Loucy (cell line): Measurements from ENCODE around the gene DBNL.

ENCODE experiments used
- H2AFZ ChIP-seq: fragments of 200-600 bp; sonication (generic); 2 replicates; pipeline ENCODE4 v1.6.0; 2016; ENCODE audit warnings: antibody characterized with exemption, mild to moderate bottlenecking, low read length, moderate library complexity
- H3F3A ChIP-seq: fragments of 200-600 bp; 2 replicates; pipeline ENCODE4 v1.6.0; 2016; ENCODE audit warnings: antibody characterized with exemption, low read depth, mild to moderate bottlenecking
- H3K27me3 ChIP-seq: fragments of 200-600 bp; sonication (generic); 2 replicates; pipeline ENCODE4 v1.6.1; 2014; ENCODE audit warnings: low read length, mild to moderate bottlenecking; ENCODE audit not compliant: insufficient read depth, poor library complexity, severe bottlenecking
- H3K36me3 ChIP-seq: fragments of 200-600 bp; sonication (generic); 2 replicates; pipeline ENCODE4 v1.6.1; 2016; ENCODE audit warnings: low read length; ENCODE audit not compliant: insufficient read depth
- H3K4me1 ChIP-seq: fragments of 200-600 bp; sonication (generic); 2 replicates; pipeline ENCODE4 v1.5.1; 2014; ENCODE audit warnings: low read length, mild to moderate bottlenecking; ENCODE audit not compliant: insufficient read depth, poor library complexity, severe bottlenecking
- H3K4me2 ChIP-seq: fragments of 200-600 bp; sonication (generic); 2 replicates; pipeline ENCODE4 v1.6.0; 2014; ENCODE audit warnings: antibody characterized with exemption, low read length, low read depth, mild to moderate bottlenecking; ENCODE audit not compliant: poor library complexity, severe bottlenecking
- H3K4me3 ChIP-seq: fragments of 200-600 bp; sonication (generic); 2 replicates; pipeline ENCODE4 v1.5.1; 2014; ENCODE audit warnings: low read length, mild to moderate bottlenecking, mixed read lengths; ENCODE audit not compliant: poor library complexity, severe bottlenecking
- H3K79me2 ChIP-seq: fragments of 200-600 bp; sonication (generic); 2 replicates; pipeline ENCODE4 v1.6.1; 2014; ENCODE audit warnings: low read length; ENCODE audit not compliant: insufficient read depth
- H3K9ac ChIP-seq: fragments of 200-600 bp; sonication (generic); 2 replicates; pipeline ENCODE4 v1.6.0; 2014; ENCODE audit warnings: mild to moderate bottlenecking, low read depth, low read length, moderate library complexity; ENCODE audit not compliant: poor library complexity, severe bottlenecking
- H3K9me2 ChIP-seq: fragments of 200-600 bp; sonication (generic); replicated peaks from 2 replicates; pipeline ENCODE4 v1.6.1; 2016; ENCODE audit warnings: low read depth, low read length, mixed read lengths
- H3K9me3 ChIP-seq: fragments of 200-600 bp; sonication (generic); 2 replicates; pipeline ENCODE4 v1.6.1; 2014; ENCODE audit warnings: mild to moderate bottlenecking, antibody characterized with exemption, low read length, low read depth; ENCODE audit not compliant: insufficient read depth
- H4K20me1 ChIP-seq: fragments of 200-600 bp; sonication (generic); 2 replicates; pipeline ENCODE4 v1.6.0; 2014; ENCODE audit warnings: antibody characterized with exemption, low read length, mild to moderate bottlenecking; ENCODE audit not compliant: insufficient read depth, poor library complexity, severe bottlenecking
- CTCF ChIP-seq: fragments of 200-600 bp; sonication (generic); conservative IDR thresholded peaks from 2 replicates; pipeline ENCODE4 v1.5.1; 2014; ENCODE audit warnings: mild to moderate bottlenecking, antibody characterized with exemption, low read length
- EZH2phosphoT487 ChIP-seq: fragments of 200-600 bp; IDR thresholded peaks from 2 replicates; pipeline ENCODE4 v1.6.1; 2018; ENCODE audit warnings: antibody characterized with exemption, mild to moderate bottlenecking, moderate library complexity, borderline replicate concordance

The DBNL gene

DNA sequence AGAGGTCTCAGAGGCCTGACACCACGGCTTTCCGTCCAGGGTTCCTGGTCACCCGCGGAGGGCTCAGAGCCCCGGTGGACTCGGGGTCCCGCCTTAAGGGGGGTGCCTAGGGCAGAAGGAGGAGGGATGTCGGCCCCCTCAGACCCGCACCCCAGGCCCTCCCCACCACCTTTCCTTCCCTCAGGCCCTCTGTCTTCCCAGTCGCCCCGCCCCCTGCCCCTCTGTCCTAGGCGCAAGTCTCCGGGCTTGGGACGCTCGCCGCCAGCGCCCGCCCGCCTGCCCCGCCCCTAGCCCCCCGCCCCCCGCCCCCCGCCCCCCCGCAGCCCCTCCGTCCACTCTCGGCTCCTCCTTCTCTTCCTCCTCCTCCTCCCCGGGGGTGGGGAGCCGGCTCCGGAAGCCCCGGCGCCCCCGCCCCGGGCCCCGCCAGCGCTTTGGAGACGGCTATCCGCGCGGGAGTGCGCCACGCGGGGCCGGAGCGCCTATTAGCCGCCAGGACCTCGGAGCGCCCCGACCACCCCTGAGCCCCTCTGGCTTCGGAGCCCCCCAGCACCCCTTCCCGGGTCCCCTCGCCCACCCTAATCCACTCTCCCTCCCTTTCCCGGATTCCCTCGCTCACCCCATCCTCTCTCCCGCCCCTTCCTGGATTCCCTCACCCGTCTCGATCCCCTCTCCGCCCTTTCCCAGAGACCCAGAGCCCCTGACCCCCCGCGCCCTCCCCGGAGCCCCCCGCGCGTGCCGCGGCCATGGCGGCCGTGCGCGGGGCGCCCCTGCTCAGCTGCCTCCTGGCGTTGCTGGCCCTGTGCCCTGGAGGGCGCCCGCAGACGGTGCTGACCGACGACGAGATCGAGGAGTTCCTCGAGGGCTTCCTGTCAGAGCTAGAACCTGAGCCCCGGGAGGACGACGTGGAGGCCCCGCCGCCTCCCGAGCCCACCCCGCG, 59.7 kb downstream of the DBNL start, which contains the start of gene AEBP1:
Gene AEBP1 (plus strand): TSS at position 423 of the 937 bp plus-strand sequence. CDS start 321 bp downstream, at position 744.
- H3K36me3 ChIP-seq: no peaks in the 10 kb centered on the region
- H3K27me3 ChIP-seq: no peaks in the 10 kb centered on the region
- peak; percentile 31 for TF ChIP-seq CTCF
- no peak for TF ChIP-seq EZH2phosphoT487
- no peaks in the 10 kb centered on the region for H3K9me3 ChIP-seq
- peak within 1 kb of the TSS; percentile 80 for H2AFZ ChIP-seq
- H3K9ac ChIP-seq: peak within 1 kb of the TSS; percentile 97
- H3K9me2 ChIP-seq: no peaks in the 10 kb centered on the region
- H3K4me3 ChIP-seq: peak within 1 kb of the TSS; percentile 94
- H4K20me1 ChIP-seq: peaks cover 33% of the 10 kb centered on the region
- peaks cover 50% of the 10 kb centered on the region for H3K79me2 ChIP-seq
- H3K4me2 ChIP-seq: peak within 1 kb of the TSS; percentile 91
- H3K4me1 ChIP-seq: peaks cover 51% of the 10 kb centered on the region
- H3F3A ChIP-seq: no peaks in the 10 kb centered on the region

DNA sequence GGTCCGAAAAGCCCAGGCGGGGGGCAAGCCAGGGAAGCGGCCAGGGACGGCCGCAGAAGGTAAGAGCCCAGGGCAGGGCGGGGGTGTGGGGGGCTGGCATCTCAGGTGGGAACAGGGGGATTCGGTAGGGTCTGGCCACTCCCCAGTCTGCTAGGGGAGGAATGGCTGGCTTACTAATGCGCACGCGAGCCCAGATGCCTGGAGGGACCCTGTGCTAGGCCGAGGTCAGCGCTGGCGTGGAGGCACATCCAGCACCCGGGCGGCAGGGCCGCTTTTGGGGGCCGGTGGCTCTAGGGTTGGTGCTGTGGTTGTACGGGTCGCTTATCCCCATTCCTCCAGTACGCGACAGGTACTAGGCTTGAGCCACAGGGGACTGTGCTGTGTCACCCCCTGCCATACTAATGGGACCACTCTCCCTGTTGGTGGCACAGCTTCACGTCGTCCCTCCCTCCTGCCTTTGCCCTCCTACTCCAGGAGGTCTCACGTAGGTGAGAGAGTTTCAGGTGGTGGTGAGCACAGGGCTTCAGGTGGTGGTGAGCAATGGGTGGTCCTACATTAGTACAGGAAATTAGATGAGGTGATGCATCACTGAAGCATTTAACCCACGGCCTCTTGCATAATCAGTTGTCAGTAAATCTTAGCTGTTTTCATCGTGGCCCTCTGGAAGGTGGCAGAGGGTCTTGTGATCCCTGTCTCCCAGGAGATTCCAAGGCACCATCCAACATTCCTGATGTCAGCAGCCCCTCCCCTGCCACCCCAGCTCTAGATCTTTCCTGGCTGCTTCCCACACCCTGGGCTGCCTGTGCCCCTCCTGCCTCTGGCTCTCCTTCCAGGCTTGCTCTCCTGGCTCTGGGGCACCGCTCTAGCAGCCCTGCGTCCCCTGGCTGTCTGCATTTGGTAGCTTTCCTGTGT, 60.6 kb downstream of the DBNL start:
- Histone ChIP-seq H3K4me2 (peak overlapping the region; percentile 91), H3K79me2 (peaks cover 50% of the 10 kb centered on the region), H3K4me3 (peak overlapping the region; percentile 94), H2AFZ (peak overlapping the region; percentile 80), H4K20me1 (peaks cover 34% of the 10 kb centered on the region), H3K9me3 (no peaks in the 10 kb centered on the region), H3K27me3 (no peaks in the 10 kb centered on the region), H3K9me2 (no peaks in the 10 kb centered on the region), H3F3A (no peaks in the 10 kb centered on the region), H3K36me3 (peaks cover 2% of the 10 kb centered on the region; the same call in 1 of the 2 replicates), H3K4me1 (peaks cover 46% of the 10 kb centered on the region), H3K9ac (peak overlapping the region; percentile 97)
- TF ChIP-seq CTCF (no peak), EZH2phosphoT487 (no peak)

DNA sequence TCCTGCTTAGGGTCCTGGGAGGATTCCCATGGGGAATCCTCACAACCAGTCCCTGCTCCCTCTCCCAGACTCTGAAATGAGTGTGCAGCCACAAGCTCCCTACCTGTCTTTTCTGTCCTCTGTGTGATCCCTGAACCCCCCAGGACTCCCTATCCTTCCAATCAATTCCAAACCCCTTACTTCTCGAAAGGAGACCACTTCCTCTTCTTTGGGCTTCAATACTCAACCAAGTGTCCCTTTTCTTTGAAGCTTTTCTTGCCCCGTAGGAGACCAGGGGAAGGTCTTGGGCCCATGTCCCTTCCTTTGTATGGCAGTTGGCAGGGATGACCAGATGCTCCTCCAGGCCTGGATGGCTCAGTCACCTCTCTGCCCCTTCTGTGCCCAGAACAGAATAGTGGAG, 61.3 kb downstream of the DBNL start:
- H3K9ac ChIP-seq: peak overlapping the region; percentile 97
- no peaks in the 10 kb centered on the region for H3F3A ChIP-seq
- peak overlapping the region; percentile 94 for H3K4me3 ChIP-seq
- peaks cover 38% of the 10 kb centered on the region for H3K4me1 ChIP-seq
- H3K79me2 ChIP-seq: peaks cover 50% of the 10 kb centered on the region
- H2AFZ ChIP-seq: no peak overlapping the region
- H3K9me3 ChIP-seq: no peaks in the 10 kb centered on the region
- H3K27me3 ChIP-seq: no peaks in the 10 kb centered on the region
- peak overlapping the region; percentile 91 for H3K4me2 ChIP-seq
- no peaks in the 10 kb centered on the region for H3K9me2 ChIP-seq
- H3K36me3 ChIP-seq: peaks cover 8% of the 10 kb centered on the region; the same call in 1 of the 2 replicates
- peaks cover 34% of the 10 kb centered on the region for H4K20me1 ChIP-seq
- TF ChIP-seq EZH2phosphoT487 (no peak), CTCF (no peak)
